ENCODE data around the gene MRPS23.

The MRPS23 gene

DNA sequence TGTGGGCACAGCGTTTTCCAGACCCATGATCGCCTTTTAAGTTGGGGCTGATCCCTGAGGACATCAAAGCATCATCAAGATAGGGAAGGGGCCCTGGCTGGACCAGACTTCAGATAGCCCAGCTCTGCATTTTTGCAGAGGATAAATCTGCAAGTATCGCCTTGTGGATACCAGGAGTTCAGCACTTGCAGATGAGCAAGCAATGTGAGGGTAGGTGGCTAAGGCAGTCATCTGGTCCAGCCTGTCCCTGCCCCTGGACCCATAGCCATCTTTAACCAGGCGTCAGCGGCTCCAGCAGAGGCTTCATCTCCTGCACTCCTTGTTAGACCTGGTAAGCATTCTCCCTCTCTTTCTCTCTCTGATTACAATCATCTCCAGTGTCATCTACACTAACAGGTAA is 9.0 kb upstream of the MRPS23 start:
- DNase-seq (ENCODE audit: extremely low read depth, low read depth), result no peak
- TF ChIP-seq, protein P1, sequence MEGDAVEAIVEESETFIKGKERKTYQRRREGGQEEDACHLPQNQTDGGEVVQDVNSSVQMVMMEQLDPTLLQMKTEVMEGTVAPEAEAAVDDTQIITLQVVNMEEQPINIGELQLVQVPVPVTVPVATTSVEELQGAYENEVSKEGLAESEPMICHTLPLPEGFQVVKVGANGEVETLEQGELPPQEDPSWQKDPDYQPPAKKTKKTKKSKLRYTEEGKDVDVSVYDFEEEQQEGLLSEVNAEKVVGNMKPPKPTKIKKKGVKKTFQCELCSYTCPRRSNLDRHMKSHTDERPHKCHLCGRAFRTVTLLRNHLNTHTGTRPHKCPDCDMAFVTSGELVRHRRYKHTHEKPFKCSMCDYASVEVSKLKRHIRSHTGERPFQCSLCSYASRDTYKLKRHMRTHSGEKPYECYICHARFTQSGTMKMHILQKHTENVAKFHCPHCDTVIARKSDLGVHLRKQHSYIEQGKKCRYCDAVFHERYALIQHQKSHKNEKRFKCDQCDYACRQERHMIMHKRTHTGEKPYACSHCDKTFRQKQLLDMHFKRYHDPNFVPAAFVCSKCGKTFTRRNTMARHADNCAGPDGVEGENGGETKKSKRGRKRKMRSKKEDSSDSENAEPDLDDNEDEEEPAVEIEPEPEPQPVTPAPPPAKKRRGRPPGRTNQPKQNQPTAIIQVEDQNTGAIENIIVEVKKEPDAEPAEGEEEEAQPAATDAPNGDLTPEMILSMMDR (IDR thresholded peaks at IDR 0.05; ENCODE audit: low read depth, low read length, missing control alignments), result no peak
- H3K4me3 ChIP-seq (replicated peaks; ENCODE audit: low read depth, low read length), result no peak overlapping the region

DNA sequence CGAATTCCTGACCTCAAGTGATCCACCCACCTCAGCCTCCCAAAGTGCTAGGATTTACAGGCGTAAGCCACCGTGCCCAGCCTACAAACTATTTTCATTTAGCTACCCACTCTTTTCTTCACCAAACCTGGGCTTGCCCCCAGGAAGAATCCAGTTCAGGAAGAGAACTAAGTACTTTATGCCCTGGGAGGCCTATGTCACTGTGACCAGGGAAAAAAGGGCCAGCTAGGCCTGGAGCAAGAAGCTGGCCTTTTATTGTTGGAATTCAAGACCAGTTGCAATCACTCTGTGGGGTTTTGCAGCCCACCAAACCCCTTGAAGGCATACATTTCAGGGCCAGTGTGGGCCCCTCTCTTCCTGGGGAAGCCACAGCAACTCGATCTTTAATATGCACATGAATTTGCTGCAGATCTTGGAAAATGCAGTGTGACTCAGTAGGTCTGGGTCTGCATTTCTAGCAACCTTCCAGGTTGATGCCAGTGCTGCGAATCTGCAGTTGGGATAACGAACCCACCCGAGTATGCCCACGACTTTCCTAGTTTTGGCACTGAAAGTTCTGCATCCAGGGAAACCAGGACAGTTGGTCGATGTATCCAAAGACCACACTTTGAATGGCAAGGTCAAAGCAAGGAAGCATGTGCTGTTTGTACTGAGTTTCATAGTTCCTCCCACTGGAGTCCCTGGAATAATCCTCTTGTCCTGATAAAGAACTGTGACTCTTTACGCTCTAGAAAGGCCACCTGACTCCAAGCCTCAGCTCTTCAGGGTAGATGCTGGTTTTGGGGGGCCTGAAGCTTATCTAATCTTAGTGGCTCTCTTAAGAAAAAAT is 7.2 kb upstream of the MRPS23 start:
- no peak for DNase-seq (ENCODE audit: extremely low read depth, low read depth)
- H3K4me3 ChIP-seq (replicated peaks; ENCODE audit: low read depth, low read length), result no peak overlapping the region
- TF ChIP-seq, protein P1 (IDR thresholded peaks at IDR 0.05; ENCODE audit: low read depth, low read length, missing control alignments), result no peak

DNA sequence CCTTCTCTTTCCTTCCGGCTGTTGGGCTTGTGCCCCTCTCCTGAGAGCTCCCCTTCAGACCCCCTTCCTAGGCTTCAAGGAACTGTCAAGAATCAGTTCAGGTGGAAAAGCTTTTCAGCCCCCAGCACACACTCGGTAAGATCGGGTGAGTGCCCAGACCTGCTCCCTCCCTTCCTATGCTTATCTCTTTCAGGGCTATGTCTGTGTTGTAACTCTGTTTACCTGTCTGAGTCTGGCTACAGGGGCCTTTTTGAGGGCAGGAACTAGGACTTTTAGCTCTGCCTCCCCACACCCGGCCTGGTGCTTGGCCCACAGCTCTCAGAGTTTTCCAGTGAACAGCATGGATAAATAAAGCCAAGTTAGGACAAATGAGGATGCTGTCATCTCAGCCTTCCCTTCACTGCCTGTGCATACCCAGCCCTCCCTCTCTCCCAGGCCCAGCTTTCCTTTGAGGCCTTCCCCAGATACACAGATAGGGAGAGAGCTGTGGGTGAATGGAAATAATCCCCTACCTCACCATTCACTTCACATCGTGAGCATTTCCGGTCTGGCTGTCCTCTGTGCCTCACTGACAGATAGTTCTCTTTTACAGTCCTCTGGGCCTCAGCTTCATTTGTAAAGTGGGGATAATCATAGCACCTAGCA is 5.7 kb upstream of the MRPS23 start:
- no peak overlapping the region for H3K4me3 ChIP-seq (replicated peaks; ENCODE audit: low read depth, low read length)
- TF ChIP-seq, protein P1 (IDR thresholded peaks at IDR 0.05; ENCODE audit: low read depth, low read length, missing control alignments), result no peak
- DNase-seq (ENCODE audit: extremely low read depth, low read depth), result no peak

DNA sequence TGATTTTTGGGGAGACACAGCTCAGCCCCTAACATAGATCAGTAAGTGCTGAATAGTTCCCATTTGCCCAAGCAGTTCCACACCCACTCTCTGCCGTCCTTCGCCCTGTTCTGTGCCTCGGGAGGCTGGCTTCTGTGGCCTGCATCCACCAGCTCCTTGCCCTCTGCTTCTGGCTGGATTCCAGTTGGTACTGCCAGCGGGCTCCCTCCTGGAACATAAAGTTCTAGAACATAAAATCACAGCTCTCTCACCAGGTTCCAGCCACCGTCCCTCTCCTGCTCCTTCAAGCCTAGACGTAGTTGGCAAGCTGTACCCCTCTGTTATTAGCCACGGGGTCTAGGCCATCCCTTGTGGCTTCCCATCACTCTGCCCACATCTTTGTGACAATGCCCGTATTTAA is 3.9 kb upstream of the MRPS23 start:
- TF ChIP-seq, protein P1 (IDR thresholded peaks at IDR 0.05; ENCODE audit: low read depth, low read length, missing control alignments), result no peak
- no peak for DNase-seq (ENCODE audit: extremely low read depth, low read depth)
- H3K4me3 ChIP-seq (replicated peaks; ENCODE audit: low read depth, low read length), result no peak overlapping the region

DNA sequence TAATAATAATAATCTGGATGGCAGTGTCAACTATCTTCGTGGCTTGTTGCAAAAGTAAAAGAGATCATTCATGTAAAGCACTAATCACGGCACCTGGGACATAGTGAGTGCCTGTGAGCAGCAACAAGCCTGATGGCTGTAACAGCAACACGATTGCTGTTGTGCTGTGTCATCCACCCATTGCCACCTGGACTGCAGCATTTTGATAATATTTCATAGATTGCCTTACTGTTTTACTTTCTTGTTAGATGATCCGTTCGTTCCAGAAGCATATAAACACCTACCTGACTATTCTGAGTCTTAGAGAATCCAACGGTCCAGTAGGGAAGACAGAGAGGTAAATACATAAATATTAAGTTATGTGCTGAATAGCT is 3.1 kb upstream of the MRPS23 start:
- TF ChIP-seq, protein P1 (IDR thresholded peaks at IDR 0.05; ENCODE audit: low read depth, low read length, missing control alignments), result no peak
- no peak for DNase-seq (ENCODE audit: extremely low read depth, low read depth)
- H3K4me3 ChIP-seq (replicated peaks; ENCODE audit: low read depth, low read length), result no peak overlapping the region

DNA sequence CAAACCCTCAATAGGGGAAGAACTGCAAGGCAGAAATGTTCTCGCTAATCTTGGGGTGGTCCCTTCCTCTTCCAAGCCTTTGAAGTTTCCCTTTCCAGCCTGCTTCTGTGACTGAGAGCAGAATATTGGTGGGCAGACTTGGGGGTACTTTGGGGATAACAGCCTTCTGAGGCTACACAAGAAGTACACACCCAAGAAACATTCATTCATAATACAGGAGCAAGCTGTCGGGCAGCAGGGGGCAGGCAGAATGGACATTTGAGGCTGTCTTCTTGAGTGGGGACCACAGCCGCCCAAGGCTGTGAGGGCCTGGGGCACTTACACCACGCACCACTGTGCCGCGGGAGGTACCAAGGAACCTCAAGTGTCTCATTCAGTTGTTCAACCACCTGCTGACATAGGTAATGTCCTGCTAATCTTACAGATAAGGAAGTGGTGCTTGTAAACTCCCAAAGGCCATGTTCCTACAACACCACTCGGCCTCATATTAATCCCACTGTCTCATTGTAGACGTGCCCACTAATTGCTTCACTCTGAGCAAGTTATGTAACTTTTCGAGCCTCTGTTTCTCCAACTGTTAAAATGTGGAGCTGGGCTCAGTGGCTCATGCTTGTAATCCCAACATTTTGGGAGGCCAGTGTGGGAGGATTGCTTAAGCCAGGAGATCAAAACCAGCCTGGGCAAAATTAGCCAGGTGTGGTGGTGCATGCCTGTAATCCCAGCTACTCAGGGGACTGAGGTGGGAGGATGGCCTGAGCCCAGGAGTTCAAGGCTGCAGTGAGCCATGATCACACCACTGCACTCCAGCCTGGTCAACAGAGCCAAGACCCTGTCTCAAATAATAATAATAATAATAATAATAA is 2.5 kb upstream of the MRPS23 start:
- DNase-seq (ENCODE audit: extremely low read depth, low read depth), result no peak
- TF ChIP-seq, protein P1 (IDR thresholded peaks at IDR 0.05; ENCODE audit: low read depth, low read length, missing control alignments), result no peak
- no peak overlapping the region for H3K4me3 ChIP-seq (replicated peaks; ENCODE audit: low read depth, low read length)

Data from HFF-Myc (cell line).